Measurements from ENCODE around the gene CZIB. TPM values are rescaled to one million over a fixed set of nuclear protein-coding genes. Genes with fewer than 3 reads are reported as not detected.

Gene CZIB
- total RNA-seq, 5 donors from 2014 or later (not counting 1 experiment from before 2014, with no cell fraction given): 41.4 to 71.3 (median 69.3) TPM

GRCh38 chr1:53262000-53262399 is 41.6 kb upstream of the CZIB start:
- Mint-ChIP-seq H3K4me3 (no peak overlapping the region), H3K9me3 (no peaks in the 10 kb centered on the region), H3K36me3 (peaks cover 48% of the 10 kb centered on the region), H3K27me3 (no peaks in the 10 kb centered on the region), H3K27ac (no peak overlapping the region), H3K4me1 (no peaks in the 10 kb centered on the region)
- H3K9me3 ChIP-seq: no peaks in the 10 kb centered on the region
- H3K27me3 ChIP-seq (replicated peaks in 1 of 2; ENCODE audit: control insufficient read depth in 2 of 2, extremely low read depth in 1 of 2, insufficient read depth in 2 of 2, low read length in 1 of 2): no peaks in the 10 kb centered on the region
- peaks cover 19 to 53% of the 10 kb centered on the region in 2 donors for H3K36me3 ChIP-seq (ENCODE audit: control insufficient read depth in 2 of 2, extremely low read depth in 1 of 2, insufficient read depth in 1 of 2, low read length in 1 of 2)
- no peak for DNase-seq
- no peak overlapping the region for H3K27ac ChIP-seq (ENCODE audit: low read length)
- no peak for ATAC-seq (replicated peaks in 1 of 4)
- WGBS (ENCODE audit: insufficient coverage): 92% methylated on average over 2 of the region's 3 CpGs
- no peaks in the 10 kb centered on the region for H3K4me1 ChIP-seq (ENCODE audit: control insufficient read depth in 1 of 2, extremely low read depth in 1 of 2, insufficient read depth in 2 of 2, low read length in 2 of 2)
- no peak overlapping the region for H3K4me3 ChIP-seq (ENCODE audit: control insufficient read depth in 1 of 2, extremely low read depth in 1 of 2, low read length in 1 of 2)
- ChIA-PET CTCF (interaction anchor here in 1 of 2 donors (0.9 kb wide), 1 partner anchor 16 kb away, joined by 3 read pairs; no protein-coding TSS in a partner anchor), POLR2A (no interaction called here)

- CTCF ChIA-PET: no interaction called here
Measured at GRCh38 chr1:53260631-53261247, 40.3 kb upstream of the CZIB start.

GRCh38 chr1:53259932-53260331 is 39.5 kb upstream of the CZIB start:
- Histone ChIP-seq H3K27me3 (replicated peaks in 1 of 2; ENCODE audit: control insufficient read depth in 2 of 2, extremely low read depth in 1 of 2, insufficient read depth in 2 of 2, low read length in 1 of 2) (no peaks in the 10 kb centered on the region), H3K9me3 (no peaks in the 10 kb centered on the region), H3K27ac (ENCODE audit: low read length) (no peak overlapping the region), H3K4me1 (ENCODE audit: control insufficient read depth in 1 of 2, extremely low read depth in 1 of 2, insufficient read depth in 2 of 2, low read length in 2 of 2) (no peaks in the 10 kb centered on the region), H3K36me3 (ENCODE audit: control insufficient read depth in 2 of 2, extremely low read depth in 1 of 2, insufficient read depth in 1 of 2, low read length in 1 of 2) (peaks cover 19 to 46% of the 10 kb centered on the region in 2 donors), H3K4me3 (ENCODE audit: control insufficient read depth in 1 of 2, extremely low read depth in 1 of 2, low read length in 1 of 2) (no peak overlapping the region)
- DNase-seq: no peak
- Mint-ChIP-seq H3K36me3 (peaks cover 32% of the 10 kb centered on the region), H3K4me3 (no peak overlapping the region), H3K27me3 (no peaks in the 10 kb centered on the region), H3K27ac (no peak overlapping the region), H3K9me3 (no peaks in the 10 kb centered on the region), H3K4me1 (no peaks in the 10 kb centered on the region)
- ChIA-PET POLR2A (no interaction called here), CTCF (no interaction called here)
- no peak for ATAC-seq (replicated peaks in 1 of 4)
- no CpG with 5 or more reads among the region's 2 CpGs for WGBS (ENCODE audit: insufficient coverage)

More at GRCh38 chr1:53260631-53261247, 40.3 kb upstream of the CZIB start:
- WGBS (ENCODE audit: insufficient coverage): 100% methylated on average over 1 of the region's 4 CpGs
- Mint-ChIP-seq H3K9me3 (no peaks in the 10 kb centered on the region), H3K4me1 (no peaks in the 10 kb centered on the region), H3K27me3 (no peaks in the 10 kb centered on the region), H3K27ac (no peak overlapping the region), H3K4me3 (no peak overlapping the region), H3K36me3 (peaks cover 40% of the 10 kb centered on the region)
- DNase-seq (no peak), ATAC-seq (replicated peaks in 1 of 4) (no peak)
- Histone ChIP-seq H3K27me3 (replicated peaks in 1 of 2; ENCODE audit: control insufficient read depth in 2 of 2, extremely low read depth in 1 of 2, insufficient read depth in 2 of 2, low read length in 1 of 2) (no peaks in the 10 kb centered on the region), H3K9me3 (no peaks in the 10 kb centered on the region), H3K4me3 (ENCODE audit: control insufficient read depth in 1 of 2, extremely low read depth in 1 of 2, low read length in 1 of 2) (no peak overlapping the region), H3K27ac (ENCODE audit: low read length) (no peak overlapping the region), H3K36me3 (ENCODE audit: control insufficient read depth in 2 of 2, extremely low read depth in 1 of 2, insufficient read depth in 1 of 2, low read length in 1 of 2) (peaks cover 19 to 48% of the 10 kb centered on the region in 2 donors), H3K4me1 (ENCODE audit: control insufficient read depth in 1 of 2, extremely low read depth in 1 of 2, insufficient read depth in 2 of 2, low read length in 2 of 2) (no peaks in the 10 kb centered on the region)
- POLR2A ChIA-PET: no interaction called here

GRCh38 chr1:53258216-53258615 is 37.8 kb upstream of the CZIB start:
- POLR2A ChIA-PET: no interaction called here
- H3K4me1 Mint-ChIP-seq: no peaks in the 10 kb centered on the region
- peaks cover 26% of the 10 kb centered on the region for H3K36me3 Mint-ChIP-seq
- Histone ChIP-seq H3K4me1 (ENCODE audit: control insufficient read depth in 1 of 2, extremely low read depth in 1 of 2, insufficient read depth in 2 of 2, low read length in 2 of 2) (no peaks in the 10 kb centered on the region), H3K36me3 (ENCODE audit: control insufficient read depth in 2 of 2, extremely low read depth in 1 of 2, insufficient read depth in 1 of 2, low read length in 1 of 2) (peaks cover 8 to 30% of the 10 kb centered on the region in 2 donors), H3K27me3 (replicated peaks in 1 of 2; ENCODE audit: control insufficient read depth in 2 of 2, extremely low read depth in 1 of 2, insufficient read depth in 2 of 2, low read length in 1 of 2) (no peaks in the 10 kb centered on the region), H3K4me3 (ENCODE audit: control insufficient read depth in 1 of 2, extremely low read depth in 1 of 2, low read length in 1 of 2) (no peak overlapping the region), H3K27ac (ENCODE audit: low read length) (no peak overlapping the region), H3K9me3 (no peaks in the 10 kb centered on the region)
- CTCF ChIA-PET: no interaction called here
- WGBS (ENCODE audit: insufficient coverage): no CpG with 5 or more reads among the region's 1 CpG
- no peak overlapping the region for H3K4me3 Mint-ChIP-seq
- ATAC-seq (replicated peaks in 1 of 4) (no peak), DNase-seq (no peak)
- H3K27ac Mint-ChIP-seq: no peak overlapping the region
- H3K27me3 Mint-ChIP-seq: no peaks in the 10 kb centered on the region
- no peaks in the 10 kb centered on the region for H3K9me3 Mint-ChIP-seq

GRCh38 chr1:53257454-53258081 is 37.1 kb upstream of the CZIB start:
- no peaks in the 10 kb centered on the region for H3K9me3 ChIP-seq
- Mint-ChIP-seq H3K27ac (no peak overlapping the region), H3K4me1 (no peaks in the 10 kb centered on the region), H3K27me3 (no peaks in the 10 kb centered on the region), H3K4me3 (no peak overlapping the region), H3K36me3 (peaks cover 20% of the 10 kb centered on the region), H3K9me3 (no peaks in the 10 kb centered on the region)
- H3K36me3 ChIP-seq (ENCODE audit: control insufficient read depth in 2 of 2, extremely low read depth in 1 of 2, insufficient read depth in 1 of 2, low read length in 1 of 2): peaks cover 8 to 25% of the 10 kb centered on the region in 2 donors
- H3K4me3 ChIP-seq (ENCODE audit: control insufficient read depth in 1 of 2, extremely low read depth in 1 of 2, low read length in 1 of 2): no peak overlapping the region
- POLR2A ChIA-PET: no interaction called here
- no peaks in the 10 kb centered on the region for H3K27me3 ChIP-seq (replicated peaks in 1 of 2; ENCODE audit: control insufficient read depth in 2 of 2, extremely low read depth in 1 of 2, insufficient read depth in 2 of 2, low read length in 1 of 2)
- no CpG with 5 or more reads among the region's 5 CpGs for WGBS (ENCODE audit: insufficient coverage)
- H3K4me1 ChIP-seq (ENCODE audit: control insufficient read depth in 1 of 2, extremely low read depth in 1 of 2, insufficient read depth in 2 of 2, low read length in 2 of 2): no peaks in the 10 kb centered on the region
- DNase-seq: no peak
- ATAC-seq (replicated peaks in 1 of 4): no peak
- CTCF ChIA-PET: no interaction called here
- no peak overlapping the region for H3K27ac ChIP-seq (ENCODE audit: low read length)

GRCh38 chr1:53256511-53257453 is 36.3 kb upstream of the CZIB start:
- Histone ChIP-seq H3K27me3 (replicated peaks in 1 of 2; ENCODE audit: control insufficient read depth in 2 of 2, extremely low read depth in 1 of 2, insufficient read depth in 2 of 2, low read length in 1 of 2) (no peaks in the 10 kb centered on the region), H3K27ac (ENCODE audit: low read length) (no peak overlapping the region), H3K4me1 (ENCODE audit: control insufficient read depth in 1 of 2, extremely low read depth in 1 of 2, insufficient read depth in 2 of 2, low read length in 2 of 2) (no peaks in the 10 kb centered on the region), H3K36me3 (ENCODE audit: control insufficient read depth in 2 of 2, extremely low read depth in 1 of 2, insufficient read depth in 1 of 2, low read length in 1 of 2) (peaks cover 8 to 20% of the 10 kb centered on the region in 2 donors), H3K9me3 (no peaks in the 10 kb centered on the region), H3K4me3 (ENCODE audit: control insufficient read depth in 1 of 2, extremely low read depth in 1 of 2, low read length in 1 of 2) (no peak overlapping the region)
- Mint-ChIP-seq H3K4me3 (no peak overlapping the region), H3K4me1 (no peaks in the 10 kb centered on the region), H3K9me3 (no peaks in the 10 kb centered on the region), H3K27ac (no peak overlapping the region), H3K27me3 (no peaks in the 10 kb centered on the region), H3K36me3 (peaks cover 20% of the 10 kb centered on the region)
- DNase-seq (no peak), ATAC-seq (replicated peaks in 1 of 4) (no peak)
- ChIA-PET POLR2A (no interaction called here), CTCF (interaction anchor here in 1 of 2 donors (0.5 to 1.4 kb wide), 2 partner anchors 34 to 75 kb away, joined by 3 read pairs; no protein-coding TSS in a partner anchor)
- 93% methylated on average over 3 of the region's 11 CpGs for WGBS (ENCODE audit: insufficient coverage)

Measured in T-cell (primary cell).